ENCODE data around the gene CLPTM1.

- TF ChIP-seq, protein P1, sequence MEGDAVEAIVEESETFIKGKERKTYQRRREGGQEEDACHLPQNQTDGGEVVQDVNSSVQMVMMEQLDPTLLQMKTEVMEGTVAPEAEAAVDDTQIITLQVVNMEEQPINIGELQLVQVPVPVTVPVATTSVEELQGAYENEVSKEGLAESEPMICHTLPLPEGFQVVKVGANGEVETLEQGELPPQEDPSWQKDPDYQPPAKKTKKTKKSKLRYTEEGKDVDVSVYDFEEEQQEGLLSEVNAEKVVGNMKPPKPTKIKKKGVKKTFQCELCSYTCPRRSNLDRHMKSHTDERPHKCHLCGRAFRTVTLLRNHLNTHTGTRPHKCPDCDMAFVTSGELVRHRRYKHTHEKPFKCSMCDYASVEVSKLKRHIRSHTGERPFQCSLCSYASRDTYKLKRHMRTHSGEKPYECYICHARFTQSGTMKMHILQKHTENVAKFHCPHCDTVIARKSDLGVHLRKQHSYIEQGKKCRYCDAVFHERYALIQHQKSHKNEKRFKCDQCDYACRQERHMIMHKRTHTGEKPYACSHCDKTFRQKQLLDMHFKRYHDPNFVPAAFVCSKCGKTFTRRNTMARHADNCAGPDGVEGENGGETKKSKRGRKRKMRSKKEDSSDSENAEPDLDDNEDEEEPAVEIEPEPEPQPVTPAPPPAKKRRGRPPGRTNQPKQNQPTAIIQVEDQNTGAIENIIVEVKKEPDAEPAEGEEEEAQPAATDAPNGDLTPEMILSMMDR (IDR thresholded peaks at IDR 0.05), result no peak
- TF ChIP-seq POLR2A (IDR thresholded peaks at IDR 0.05) (no peak), POLR2AphosphoS5 (IDR thresholded peaks at IDR 0.05) (no peak)
These were observed 70.1 kb downstream of the CLPTM1 start for GRCh38 chr19:45025264-45025663.

All from transverse colon (tissue), 4 donors.